Islet precursor cell (in vitro differentiated cells): ENCODE measurements around the gene THNSL1.
A peak's percentile ranks its signal among the peaks of the same experiment; 100 is the strongest.
"Not testable (repeated sequence)": the region's sequence is repeated elsewhere in the genome, so short reads cannot be mapped to it uniquely, and the experiment has no call there.

Source experiments
- DNase-seq: peaks from one replicate; pipeline ENCODE4 v3.0.0-alpha.2; 2018

Gene THNSL1, protein sequence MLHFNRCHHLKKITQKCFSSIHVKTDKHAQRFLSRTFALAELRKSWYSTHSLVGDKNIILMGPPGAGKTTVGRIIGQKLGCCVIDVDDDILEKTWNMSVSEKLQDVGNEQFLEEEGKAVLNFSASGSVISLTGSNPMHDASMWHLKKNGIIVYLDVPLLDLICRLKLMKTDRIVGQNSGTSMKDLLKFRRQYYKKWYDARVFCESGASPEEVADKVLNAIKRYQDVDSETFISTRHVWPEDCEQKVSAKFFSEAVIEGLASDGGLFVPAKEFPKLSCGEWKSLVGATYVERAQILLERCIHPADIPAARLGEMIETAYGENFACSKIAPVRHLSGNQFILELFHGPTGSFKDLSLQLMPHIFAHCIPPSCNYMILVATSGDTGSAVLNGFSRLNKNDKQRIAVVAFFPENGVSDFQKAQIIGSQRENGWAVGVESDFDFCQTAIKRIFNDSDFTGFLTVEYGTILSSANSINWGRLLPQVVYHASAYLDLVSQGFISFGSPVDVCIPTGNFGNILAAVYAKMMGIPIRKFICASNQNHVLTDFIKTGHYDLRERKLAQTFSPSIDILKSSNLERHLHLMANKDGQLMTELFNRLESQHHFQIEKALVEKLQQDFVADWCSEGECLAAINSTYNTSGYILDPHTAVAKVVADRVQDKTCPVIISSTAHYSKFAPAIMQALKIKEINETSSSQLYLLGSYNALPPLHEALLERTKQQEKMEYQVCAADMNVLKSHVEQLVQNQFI

DNA sequence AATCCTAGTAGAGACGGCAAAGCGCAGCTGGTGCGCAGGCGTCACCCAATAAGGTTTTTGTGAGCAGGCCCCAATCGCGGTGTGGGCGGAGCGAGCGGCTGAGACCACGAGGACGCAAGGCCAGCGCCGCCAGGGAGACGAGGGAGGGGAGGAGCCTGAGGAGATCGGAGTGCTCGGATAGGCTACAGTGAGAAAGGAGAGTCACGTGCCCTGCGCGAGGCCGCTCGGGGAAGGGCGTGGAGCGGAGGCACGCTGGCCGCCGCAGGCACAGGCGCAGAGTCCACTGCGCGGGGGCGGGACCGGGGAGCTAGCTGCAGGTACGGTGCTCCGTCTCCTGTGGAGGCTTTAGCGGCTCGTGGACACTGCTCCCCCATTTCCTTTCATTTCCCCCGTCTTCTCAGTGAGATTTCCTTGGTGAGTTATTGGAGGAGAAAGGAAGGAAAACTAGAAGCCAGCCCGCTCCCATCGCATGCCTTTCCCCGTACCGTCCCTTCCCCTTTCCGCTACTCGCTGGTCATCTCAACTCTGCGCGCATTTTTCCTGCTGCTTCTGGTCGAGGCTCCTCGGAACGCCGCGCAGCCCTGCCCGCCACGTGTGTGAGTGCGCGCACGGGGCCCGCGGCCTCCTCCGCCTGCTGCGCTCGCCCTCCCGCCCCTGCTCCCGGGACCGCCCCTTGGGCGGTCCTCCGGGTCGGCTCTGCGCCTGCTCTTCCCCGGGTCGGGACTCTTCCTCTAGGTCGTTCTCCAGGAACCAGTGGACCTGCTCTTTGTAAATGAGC is at the start of gene THNSL1:
TSS of gene THNSL1 (plus strand) at position 237 of the 778 bp plus-strand sequence. CDS start 6,612 bp downstream, outside the sequence.
- DNase-seq: peak; percentile 99

DNA sequence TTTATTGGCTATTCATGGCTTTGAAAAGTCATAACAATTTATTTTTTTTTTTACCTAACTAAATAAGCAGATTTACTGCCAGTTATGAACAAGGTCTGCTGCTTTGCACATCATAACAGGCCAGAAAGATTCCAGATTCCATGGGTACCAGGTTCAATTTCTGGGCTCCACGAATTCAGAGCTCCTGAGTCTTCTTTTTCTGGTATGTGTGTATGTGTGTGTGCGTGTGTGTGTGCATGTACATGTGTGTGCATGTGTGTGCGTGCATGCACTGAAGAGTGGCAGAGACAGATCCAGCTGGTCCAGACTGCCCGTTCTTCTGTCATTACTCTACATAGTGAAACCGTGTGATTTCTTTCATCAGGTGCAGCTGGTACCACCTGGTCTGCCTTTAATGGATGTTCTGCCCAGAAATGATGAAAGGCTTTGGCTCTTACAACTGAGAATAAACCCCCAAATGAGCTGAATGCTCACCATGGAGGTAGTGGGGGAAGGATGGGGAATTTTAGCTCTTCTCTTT is 49.4 kb upstream of the THNSL1 start:
- no peak for DNase-seq

DNA sequence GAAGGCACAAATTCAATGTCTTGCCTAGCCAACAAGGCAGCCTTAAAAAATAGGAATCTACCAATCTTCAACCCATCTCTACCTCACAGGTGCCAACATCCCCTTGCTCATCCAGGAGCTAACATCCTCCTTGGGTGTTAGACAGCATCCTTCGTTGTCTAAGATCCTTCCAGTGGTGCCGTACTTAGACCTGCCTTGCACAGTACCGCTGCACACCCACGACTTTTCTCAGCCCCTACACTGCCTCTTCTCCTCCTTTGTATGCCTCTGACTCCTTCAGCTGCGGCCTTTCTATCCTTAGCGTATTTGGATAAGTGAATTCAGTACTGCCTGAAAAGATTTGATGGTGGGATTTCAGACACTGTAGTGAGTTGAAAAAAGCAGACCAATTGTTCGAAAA is 48.1 kb upstream of the THNSL1 start:
- DNase-seq: no peak

DNA sequence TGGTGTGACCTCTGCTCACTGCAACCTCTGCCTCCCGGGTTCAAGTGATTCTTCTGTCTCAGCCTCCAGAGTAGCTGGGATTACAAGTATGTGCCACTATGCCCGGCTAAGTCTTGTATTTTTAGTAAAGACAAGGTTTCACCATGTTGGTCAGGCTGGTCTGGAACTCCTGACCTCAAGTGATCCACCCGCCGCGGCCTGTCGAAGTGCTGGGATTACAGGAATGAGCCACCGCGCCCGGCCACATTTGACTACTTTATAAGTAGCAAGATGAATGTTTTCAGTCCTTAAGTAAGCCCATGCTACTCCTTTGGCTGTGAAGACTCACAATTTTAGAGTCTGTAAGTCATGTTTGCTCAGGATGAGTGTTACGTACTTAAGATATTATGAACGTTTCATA is 47.5 kb upstream of the THNSL1 start:
- not testable (repeated sequence) for DNase-seq

DNA sequence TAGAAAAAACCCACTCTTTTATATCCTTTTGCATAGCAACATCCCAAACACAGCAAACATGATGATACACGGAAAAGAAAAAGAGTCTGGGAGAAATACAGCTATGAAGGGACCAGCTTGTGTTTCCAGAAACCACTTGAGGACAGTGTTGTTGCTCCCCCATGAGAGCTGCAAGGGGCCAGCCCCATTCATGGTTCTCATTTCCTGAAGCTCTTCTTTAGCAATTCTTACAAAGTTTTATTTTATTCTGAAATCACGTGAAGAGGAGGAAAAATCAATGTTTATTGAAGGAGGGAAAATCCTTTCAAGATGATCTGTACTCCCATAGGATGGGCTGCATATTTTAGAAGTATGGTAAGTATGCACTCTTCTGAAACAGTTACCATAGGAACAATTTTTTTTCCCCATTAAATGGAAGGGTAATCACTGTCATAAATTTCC is 46.6 kb upstream of the THNSL1 start:
- DNase-seq: no peak

DNA sequence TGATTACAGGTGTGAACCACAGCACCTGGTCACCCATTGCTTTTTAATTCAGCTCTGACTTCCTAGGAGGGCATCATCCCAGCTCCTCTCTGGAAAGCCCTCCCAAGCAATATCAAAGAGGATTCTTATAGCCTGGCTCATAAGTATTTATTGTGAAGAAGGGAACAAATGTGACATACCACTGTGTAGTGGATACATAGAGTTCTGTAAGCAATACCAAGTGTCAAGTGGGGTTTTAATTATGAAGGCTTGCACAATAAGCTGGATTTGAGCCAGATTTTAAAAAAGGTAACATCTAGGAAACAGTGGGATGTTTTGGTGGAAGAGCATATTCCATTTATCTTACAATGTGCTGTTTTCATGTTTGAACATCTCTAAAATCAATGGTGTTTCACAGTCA is 45.0 kb upstream of the THNSL1 start:
- DNase-seq: no peak

DNA sequence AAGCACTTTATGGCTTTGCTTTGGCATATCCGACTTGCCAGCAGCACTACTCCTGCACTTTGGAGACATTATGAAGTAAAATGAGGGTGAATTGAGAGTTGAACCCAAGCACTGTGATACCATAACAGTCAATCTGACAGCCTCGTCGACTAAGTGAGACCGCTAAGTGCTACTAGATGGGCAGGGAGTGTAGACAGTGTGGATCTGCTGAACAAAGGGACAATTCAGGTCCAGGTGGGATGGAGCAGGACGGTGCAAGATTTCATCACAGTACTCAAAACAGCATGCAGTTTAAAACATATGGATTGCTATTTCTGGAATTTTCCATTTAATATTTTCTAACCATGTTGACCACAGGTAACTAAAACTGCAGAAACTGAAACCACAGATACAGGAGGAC is 43.2 kb upstream of the THNSL1 start:
- no peak for DNase-seq

DNA sequence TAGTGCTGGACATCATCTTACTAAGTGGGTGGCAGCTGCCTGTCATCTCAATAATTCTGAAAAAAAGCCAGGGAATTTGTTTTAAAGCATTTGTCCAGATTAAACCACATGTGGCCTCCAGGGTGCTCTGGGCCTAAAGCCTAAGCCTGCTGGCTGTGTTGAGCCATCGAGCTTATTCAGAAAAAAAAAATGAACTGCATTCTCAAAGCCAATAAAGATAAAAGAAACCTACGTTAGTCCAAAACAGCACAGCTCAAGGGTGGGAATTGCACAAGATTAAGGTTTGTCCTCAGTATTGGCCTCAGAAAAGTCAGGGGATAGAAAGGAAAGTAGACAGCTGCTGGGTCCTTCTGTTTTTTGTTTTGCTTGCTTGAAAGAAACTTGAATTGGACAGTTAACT is 41.4 kb upstream of the THNSL1 start:
- DNase-seq: no peak

DNA sequence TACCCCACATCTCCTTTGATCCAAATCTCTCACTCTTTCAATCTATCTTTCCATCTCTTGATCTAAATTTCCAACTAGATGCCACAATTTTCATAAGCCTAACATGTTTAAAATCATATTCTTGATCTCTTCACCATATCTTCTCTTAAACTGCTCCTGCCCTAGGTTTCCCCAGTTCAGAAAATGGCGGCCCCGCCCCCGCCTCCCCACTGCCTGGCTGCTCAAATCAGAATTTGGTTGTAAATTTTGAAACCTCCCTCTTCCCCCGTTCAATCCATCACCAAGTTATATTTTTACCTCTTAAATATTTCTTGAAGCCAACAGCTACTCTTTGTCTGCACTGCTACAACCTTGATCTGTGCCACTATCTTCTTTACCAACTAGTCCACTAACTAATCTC is 36.7 kb upstream of the THNSL1 start:
- DNase-seq: no peak

DNA sequence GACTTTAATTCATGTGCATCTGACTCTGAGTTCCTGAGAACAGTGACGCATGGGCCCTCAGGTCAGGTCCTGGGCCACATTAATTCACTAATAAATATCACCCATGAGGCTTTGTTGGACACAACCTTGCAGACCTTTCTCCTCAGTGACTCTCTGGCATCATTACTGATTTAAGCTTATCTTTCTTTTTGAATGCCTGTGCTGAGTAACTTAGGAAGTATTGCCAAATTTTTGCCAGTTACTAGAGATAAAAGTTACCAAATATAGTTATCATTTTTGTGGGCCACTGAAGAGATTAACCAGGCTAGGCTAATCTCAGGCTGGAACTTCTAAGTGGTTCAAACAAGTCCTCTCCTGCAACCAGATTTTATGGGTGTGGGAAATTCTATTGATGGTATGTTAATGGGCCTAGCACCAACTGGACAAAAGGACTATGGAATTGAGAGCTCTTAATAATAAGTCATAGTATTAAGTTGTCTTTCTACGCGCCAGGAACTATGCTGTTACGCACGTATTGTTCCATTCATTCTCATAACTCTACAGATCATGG is 35.2 kb upstream of the THNSL1 start:
- DNase-seq: no peak

DNA sequence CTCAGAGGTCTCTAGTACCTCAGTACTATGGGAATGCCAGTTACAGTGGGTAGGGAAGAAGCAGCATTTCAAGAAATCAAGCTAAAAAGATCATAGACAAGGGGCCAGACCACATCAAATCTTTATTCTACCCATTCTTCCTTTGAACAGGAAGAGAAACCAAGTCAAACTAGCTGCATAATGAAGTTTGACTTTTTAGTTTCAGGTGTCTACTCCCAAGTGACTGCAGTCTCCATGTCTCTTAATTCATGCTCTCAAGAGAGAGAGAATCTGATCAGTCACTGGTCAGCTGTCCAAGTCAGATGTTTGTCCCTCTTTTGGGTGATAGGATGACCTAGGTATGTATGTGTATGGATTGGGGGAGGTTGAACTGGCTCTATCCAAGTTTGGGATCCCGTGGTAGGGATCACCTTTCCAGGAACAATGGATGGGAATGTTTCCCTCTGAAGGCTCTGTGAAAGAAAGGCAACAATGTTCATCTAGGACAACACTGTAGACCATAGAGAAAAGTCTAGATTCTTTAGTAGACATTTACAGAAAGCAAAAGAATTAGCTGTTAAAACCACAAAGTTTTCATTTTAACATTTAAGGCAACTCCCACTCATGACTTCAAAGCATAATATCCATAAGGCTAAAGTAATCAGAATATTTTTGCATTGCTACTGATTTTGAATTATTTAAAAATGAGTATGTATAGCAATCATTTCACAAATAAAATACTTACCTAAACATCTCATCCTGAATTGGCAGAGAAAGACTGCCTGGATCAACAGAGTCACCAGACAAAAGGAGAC is 33.9 kb upstream of the THNSL1 start:
- no peak for DNase-seq

DNA sequence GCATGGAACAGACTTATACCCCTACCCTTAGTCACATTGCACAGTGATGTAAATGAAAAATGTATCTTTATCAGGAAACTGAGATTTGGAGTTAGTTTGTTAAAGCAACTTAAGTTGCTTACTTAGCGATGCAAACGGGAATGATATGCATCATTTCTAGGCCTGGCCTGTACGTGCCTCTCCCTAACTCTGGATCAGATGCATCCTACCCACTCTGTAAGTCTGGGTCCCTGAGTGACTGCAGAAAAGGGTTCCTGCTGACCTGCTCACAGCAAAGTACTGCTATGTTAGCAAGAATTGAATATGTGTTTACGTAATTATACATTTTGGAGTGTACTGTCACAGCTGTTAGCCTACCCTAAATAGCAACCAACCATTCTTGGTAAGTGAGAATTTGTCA is 33.3 kb upstream of the THNSL1 start:
- no peak for DNase-seq

DNA sequence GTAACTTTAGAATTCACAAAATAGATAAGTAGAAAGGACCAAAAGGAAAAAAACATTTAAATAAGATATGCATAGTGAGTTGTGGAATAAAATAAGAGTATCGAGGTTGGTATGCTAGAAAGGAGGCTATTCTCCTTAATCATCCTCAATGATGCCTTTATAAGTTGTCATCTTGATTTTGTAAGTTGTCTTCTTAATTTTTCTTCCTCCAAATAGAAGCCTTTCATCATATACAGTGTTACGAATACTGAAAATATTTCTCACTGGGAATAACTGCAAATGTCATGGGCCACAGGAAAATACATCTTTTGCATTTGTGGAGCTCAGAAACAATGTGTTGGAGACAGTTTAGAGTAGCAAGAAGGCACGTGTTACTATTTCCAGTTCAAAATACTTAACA is 32.5 kb upstream of the THNSL1 start:
- DNase-seq: no peak

DNA sequence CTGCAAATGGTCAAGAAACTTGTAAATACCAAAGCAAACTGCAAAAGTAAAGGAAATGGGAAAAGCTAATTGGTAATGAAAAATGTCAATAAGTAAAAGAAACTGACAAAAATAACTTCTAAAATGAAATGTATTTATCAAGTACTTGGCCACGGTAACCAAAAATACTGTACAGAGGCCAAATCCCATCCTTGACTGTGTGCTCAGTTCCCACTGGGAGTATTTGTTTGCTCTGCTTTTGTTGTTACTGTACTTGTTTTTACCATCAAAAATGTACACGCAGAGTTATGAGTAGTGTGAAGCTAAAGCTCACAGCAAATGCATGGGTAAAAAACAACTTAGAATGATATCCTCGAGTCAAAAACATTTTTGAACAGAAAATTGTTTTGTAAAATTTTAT is 31.5 kb upstream of the THNSL1 start:
- DNase-seq: no peak

DNA sequence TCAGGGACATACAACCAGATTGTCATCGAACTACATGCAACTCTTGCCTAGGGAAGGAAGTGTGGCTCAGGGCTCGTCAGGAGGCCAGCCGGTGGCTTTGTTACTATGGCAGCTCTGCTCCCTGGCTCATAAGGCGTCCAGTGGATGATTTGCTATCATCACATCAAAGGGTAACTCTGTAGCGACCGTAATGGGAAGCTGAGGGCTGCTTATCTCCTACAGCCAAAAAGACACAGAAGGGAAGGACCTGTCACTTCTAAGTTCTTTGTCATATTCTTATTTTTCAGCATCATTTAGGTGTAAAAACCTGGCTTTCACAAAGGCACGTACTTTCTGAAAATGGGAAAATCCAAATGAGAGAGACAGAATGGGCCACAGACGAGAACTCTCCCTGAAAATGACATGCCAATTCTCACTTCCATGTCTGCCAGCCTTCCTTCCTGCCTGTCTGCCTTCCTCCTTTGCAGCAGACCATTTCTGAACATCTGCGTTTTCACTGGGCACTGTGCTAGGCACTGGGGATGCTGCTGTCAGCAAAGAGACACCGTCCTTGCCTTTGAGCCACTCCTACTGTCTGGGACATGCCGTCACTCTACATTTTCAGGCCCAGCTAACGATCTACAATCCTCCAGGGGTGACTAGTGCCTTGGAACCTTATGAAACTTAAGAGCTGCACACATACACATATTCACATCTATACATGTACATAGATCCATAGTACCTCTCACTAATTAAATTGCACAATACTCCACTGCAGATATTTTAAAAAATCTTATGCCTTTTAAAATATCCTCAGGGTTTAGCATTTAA is 27.4 kb upstream of the THNSL1 start:
- DNase-seq: no peak

DNA sequence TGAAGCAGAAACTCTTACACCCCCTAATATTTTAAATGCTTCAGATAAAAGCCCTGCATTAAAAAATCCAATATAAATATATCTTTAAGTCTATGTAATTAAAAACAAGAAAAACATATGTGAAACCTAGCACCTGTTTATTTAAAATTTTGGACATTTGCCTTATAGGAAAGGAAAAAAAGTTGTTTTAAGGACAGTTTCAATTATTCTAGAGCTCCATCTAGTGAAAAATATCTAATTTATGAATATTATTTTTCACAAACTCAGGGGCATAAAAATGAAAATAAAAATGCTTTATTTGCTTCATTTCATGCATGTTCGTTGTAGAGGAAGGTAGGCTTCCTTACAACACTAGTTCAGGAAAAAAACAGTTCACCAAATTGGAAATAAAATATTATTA is 26.5 kb upstream of the THNSL1 start:
- no peak for DNase-seq

DNA sequence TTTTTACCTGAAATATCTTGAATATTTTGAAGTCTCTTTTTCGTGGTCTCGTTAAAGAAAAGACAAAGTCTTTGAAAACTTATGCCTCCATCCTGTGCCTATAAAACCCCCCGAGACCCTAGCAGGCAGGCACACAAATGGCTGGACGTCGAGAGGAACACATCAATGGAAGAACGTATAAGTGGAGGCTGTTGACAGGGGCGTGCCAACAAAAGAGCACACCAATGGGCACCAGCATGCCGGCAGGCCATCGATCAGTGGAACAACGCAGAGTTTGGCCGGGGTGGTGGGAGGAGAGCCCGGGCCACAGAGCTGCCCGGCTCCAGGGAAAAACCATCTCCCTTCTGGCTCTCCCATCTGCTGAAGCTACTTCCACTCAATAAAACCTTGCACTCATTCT is 25.1 kb upstream of the THNSL1 start:
- no peak for DNase-seq

DNA sequence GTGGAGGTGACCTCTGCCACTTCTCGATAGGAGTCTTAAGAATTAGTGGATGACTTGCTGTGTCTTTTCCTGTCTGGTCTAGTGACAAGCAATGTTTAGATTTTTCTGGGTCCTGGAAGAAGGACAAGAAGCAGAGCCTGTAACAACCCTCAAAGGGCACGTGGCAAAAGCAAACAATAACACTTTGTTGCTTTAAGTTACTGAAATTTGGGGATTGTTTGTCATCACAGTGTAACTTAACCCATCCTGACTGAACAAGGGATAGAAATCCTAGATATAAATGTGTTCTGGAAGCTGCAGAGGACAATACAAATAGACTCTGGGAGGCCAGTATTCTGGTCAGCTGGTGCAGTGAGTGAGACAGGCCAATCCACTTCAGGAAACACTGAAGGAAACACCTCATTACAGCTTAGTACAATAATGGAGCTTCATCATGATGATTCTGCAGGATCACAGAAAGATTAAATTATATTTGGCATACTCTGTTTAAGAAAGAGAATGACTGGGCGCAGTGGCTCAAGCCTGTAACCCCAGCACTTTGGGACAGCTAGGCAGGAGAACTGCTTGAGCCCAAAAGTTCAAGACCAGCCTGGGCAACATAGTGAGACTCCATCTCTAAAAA is 23.8 kb upstream of the THNSL1 start:
- no peak for DNase-seq

DNA sequence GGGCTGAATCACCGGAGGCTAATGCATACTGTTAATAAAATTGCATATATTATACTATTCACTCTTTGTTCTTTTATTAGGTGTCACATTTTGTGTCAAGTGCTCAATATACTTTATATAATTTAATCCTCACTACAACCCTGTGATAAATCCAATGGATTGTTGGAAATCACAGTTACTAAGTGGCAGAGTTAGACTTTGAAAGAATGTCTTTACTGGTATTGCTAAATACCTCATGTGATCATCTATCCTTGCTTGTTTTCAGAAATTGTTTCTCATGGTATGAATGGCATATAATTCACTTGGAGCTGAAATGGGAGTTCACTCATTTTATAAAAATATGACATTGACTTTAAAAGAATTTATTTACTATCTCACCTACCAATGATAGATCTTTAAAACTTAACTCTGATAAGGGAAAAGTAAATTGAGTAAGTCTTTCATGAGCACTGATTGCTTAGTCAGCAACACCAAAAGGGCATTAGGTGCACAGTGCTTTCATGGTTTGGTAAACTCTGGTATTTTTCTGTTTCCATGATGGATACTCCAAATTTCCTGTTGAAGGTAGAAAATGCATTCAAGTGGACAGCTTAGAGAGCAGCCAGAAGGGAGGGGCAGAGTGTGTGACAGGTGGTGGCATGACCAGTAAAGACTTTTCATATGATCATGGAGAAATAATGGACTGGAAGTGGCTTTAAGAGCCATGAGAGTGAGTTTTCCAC is 23.0 kb upstream of the THNSL1 start:
- no peak for DNase-seq

DNA sequence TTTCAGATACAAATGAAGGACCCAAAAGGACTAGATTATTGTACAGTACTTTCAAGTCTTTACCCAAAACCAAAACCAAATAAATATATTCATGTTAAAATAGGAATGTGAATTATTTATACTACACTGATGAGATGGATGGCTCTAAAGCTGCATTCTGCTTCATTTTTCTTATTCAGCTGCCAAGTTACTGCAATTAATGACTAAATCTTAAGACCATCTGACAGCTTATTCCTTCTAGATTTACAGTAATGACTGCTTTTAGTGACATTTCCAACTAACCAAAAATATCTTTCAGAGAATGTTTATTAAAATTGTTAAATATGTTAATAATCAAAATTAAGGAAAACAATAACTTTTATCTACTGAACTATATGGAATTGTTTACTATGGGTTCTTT is 21.3 kb upstream of the THNSL1 start:
- no peak for DNase-seq
